SKM-1 treated with dmso at 0.1 percent for 144 hours (cell line): ENCODE results near the gene BDKRB1.

ENCODE experiments used
- DNase-seq: peaks from one replicate; lab custom pipeline; 2025; ENCODE audit not compliant: unreplicated experiment; lab: John Stamatoyannopoulos, UW

Gene BDKRB1

GRCh38 chr14:96277890-96278289 lies 21.9 kb downstream of the BDKRB1 start:
- no peak for DNase-seq

- no peak for DNase-seq
Measured at GRCh38 chr14:96279564-96279963, 23.6 kb downstream of the BDKRB1 start.

- DNase-seq = no peak
Measured at GRCh38 chr14:96280104-96280503, 24.1 kb downstream of the BDKRB1 start.

GRCh38 chr14:96281486-96281885 lies 25.5 kb downstream of the BDKRB1 start:
- DNase-seq = no peak

GRCh38 chr14:96284008-96284407 lies 28.0 kb downstream of the BDKRB1 start:
- no peak for DNase-seq

GRCh38 chr14:96284430-96284829 lies 28.4 kb downstream of the BDKRB1 start:
- no peak for DNase-seq

GRCh38 chr14:96285667-96286066 lies 29.7 kb downstream of the BDKRB1 start:
- no peak for DNase-seq

GRCh38 chr14:96286251-96286650 lies 30.2 kb downstream of the BDKRB1 start:
- DNase-seq = no peak

GRCh38 chr14:96287856-96288255 lies 31.8 kb downstream of the BDKRB1 start:
- DNase-seq = no peak

GRCh38 chr14:96294246-96294645 lies 38.2 kb downstream of the BDKRB1 start:
- DNase-seq = no peak

GRCh38 chr14:96297000-96297399 lies 41.0 kb downstream of the BDKRB1 start:
- DNase-seq = no peak

GRCh38 chr14:96297997-96298515 lies 42.0 kb downstream of the BDKRB1 start:
- DNase-seq = no peak

GRCh38 chr14:96299441-96299840 lies 43.4 kb downstream of the BDKRB1 start:
- no peak for DNase-seq

- no peak for DNase-seq
Measured at GRCh38 chr14:96303981-96304380, 48.0 kb downstream of the BDKRB1 start.

- no peak for DNase-seq
Measured at GRCh38 chr14:96304956-96305355, 48.9 kb downstream of the BDKRB1 start.

GRCh38 chr14:96307434-96307833 lies 51.4 kb downstream of the BDKRB1 start:
- DNase-seq = no peak

GRCh38 chr14:96309133-96309895 lies 53.3 kb downstream of the BDKRB1 start:
- no peak for DNase-seq

GRCh38 chr14:96309896-96310330 lies 53.9 kb downstream of the BDKRB1 start:
- no peak for DNase-seq

GRCh38 chr14:96310906-96311305 lies 54.9 kb downstream of the BDKRB1 start:
- no peak for DNase-seq
